GM12891 (cell line): ENCODE measurements around the gene SRSF3.

Source experiments
- POLR2A ChIP-seq: IDR thresholded peaks from 2 replicates; pipeline ENCODE4 v1.6.1; 2011; ENCODE audit warnings: low read depth, low read length, control low read depth
- POLR2AphosphoS5 ChIP-seq: IDR thresholded peaks from 2 replicates; pipeline ENCODE4 v1.6.1; 2011; ENCODE audit warnings: low read depth, low read length, control low read depth
- POU2F2 ChIP-seq: IDR thresholded peaks from 2 replicates; pipeline ENCODE4 v1.6.1; 2011; ENCODE audit warnings: low read depth, mild to moderate bottlenecking, control low read depth, low read length, moderate library complexity
- TAF1 ChIP-seq: IDR thresholded peaks from 2 replicates; pipeline ENCODE4 v1.6.1; 2011; ENCODE audit warnings: low read depth, low read length, control low read depth

DNA sequence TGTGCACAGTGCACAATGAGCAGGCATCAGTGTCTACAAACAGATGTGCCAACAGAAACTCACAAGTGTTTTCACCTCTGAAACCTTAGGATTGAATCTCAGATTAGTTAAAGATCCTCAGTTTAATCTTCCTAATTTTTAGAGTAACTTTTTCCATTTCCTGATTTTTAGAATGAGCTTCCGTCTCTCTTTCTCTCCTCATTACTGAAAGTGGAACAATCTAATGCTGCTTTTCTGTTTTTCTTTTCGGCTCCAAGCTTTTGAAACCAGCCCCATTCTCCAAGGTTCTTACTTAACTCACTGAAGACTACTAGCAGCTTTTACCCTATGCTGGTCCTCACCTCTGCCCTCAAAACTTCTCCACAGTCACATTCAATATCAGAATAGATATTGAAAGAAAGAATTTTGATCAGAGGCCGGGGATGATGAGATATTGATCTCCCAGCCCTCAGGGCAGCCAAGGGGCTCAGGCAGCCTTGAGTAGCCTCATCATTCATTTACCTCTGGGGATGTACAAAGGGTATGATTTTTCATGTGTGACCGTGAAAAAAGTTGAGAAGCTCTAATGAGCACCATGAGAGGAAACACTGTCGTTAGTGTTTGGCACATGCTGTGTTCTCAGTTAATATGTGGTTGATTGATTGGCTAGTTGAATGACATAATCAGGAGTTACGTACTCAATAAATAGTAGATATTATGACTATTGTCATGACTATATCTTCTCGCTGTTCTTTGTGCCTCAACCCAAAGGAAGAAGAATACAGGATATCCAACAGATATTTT is 35.0 kb upstream of the SRSF3 start:
- TF ChIP-seq POLR2AphosphoS5 (no peak), POLR2A (no peak), POU2F2 (no peak), TAF1 (no peak)
